Germinal center (tissue), 1 donor: ENCODE measurements around the gene CST9L.

Experiments
- DNase-seq: peaks from one replicate; pipeline ENCODE4 v3.0.0; 2012; ENCODE audit warnings: mixed read lengths, low spot score

CST9L gene

GRCh38 chr20:23546435-23547144, 21.7 kb downstream of the CST9L start:
- DNase-seq: no peak

GRCh38 chr20:23544133-23544532, 24.2 kb downstream of the CST9L start:
- DNase-seq: no peak

- DNase-seq: no peak
Observed at GRCh38 chr20:23542801-23543200, 25.5 kb downstream of the CST9L start.

- DNase-seq: no peak
Observed at GRCh38 chr20:23541776-23542175, 26.5 kb downstream of the CST9L start.

- no peak for DNase-seq
Observed at GRCh38 chr20:23541330-23541729, 27.0 kb downstream of the CST9L start.

- DNase-seq: no peak
Observed at GRCh38 chr20:23540624-23541023, 27.7 kb downstream of the CST9L start.

GRCh38 chr20:23537030-23537429, 31.3 kb downstream of the CST9L start:
- DNase-seq: no peak

GRCh38 chr20:23536328-23536974, 31.8 kb downstream of the CST9L start:
- no peak for DNase-seq

GRCh38 chr20:23534801-23535593, 33.3 kb downstream of the CST9L start:
- no peak for DNase-seq

- no peak for DNase-seq
Observed at GRCh38 chr20:23533161-23533560, 35.1 kb downstream of the CST9L start.

GRCh38 chr20:23532533-23532932, 35.8 kb downstream of the CST9L start:
- no peak for DNase-seq

GRCh38 chr20:23530937-23531567, 37.2 kb downstream of the CST9L start:
- DNase-seq: no peak

GRCh38 chr20:23528867-23529431, 39.3 kb downstream of the CST9L start:
- DNase-seq: no peak

GRCh38 chr20:23526850-23527249, 41.4 kb downstream of the CST9L start:
- DNase-seq: no peak

GRCh38 chr20:23524146-23524545, 44.1 kb downstream of the CST9L start:
- no peak for DNase-seq

- no peak for DNase-seq
Observed at GRCh38 chr20:23520185-23520584, 48.1 kb downstream of the CST9L start.

- no peak for DNase-seq
Observed at GRCh38 chr20:23519556-23519955, 48.7 kb downstream of the CST9L start.

- no peak for DNase-seq
Observed at GRCh38 chr20:23517719-23518118, 50.6 kb downstream of the CST9L start.

- DNase-seq: no peak
Observed at GRCh38 chr20:23515250-23515939, 52.9 kb downstream of the CST9L start.

- DNase-seq: no peak
Observed at GRCh38 chr20:23514848-23515247, 53.4 kb downstream of the CST9L start.
